ENCODE results near the gene DUOXA2. TPM values are rescaled to one million over a fixed set of nuclear protein-coding genes. Genes with fewer than 3 reads are reported as not detected.
A peak's percentile ranks its signal among the peaks of the same experiment; 100 is the strongest.

DUOXA2 gene
- total and polyA plus RNA-seq, 12 donors, result not detected

- Histone ChIP-seq H3K4me3 (no peak overlapping the region), H3K4me1 (peaks cover 0 to 14% (median 9%) of the 10 kb centered on the region in 9 donors), H3K9me3 (no peaks in the 10 kb centered on the region), H3K27me3 (peaks cover 16 to 72% (median 47%) of the 10 kb centered on the region in 7 donors), H3K36me3 (no peaks in the 10 kb centered on the region), H3K27ac (no peak overlapping the region)
- WGBS, 2 donors, result 90 to 92% methylated on average over 10 of the region's 10 CpGs
- ATAC-seq, result no peak
- TF ChIP-seq CTCF (IDR thresholded peaks at IDR 0.05), result no peak
- intact Hi-C loops (cut with DNase I), result no loop called here
- no peak for DNase-seq
Measured at GRCh38 chr15:45107941-45108630, 6.0 kb upstream of the DUOXA2 start.

GRCh38 chr15:45110256-45110820 lies 3.8 kb upstream of the DUOXA2 start:
- TF ChIP-seq CTCF (IDR thresholded peaks at IDR 0.05), result no peak
- intact Hi-C loops (cut with DNase I), result loop anchor here in 2 of 10 donors (10.0 kb wide), 2 partner anchors 66 to 76 kb away; no protein-coding TSS in a partner anchor
- Histone ChIP-seq H3K27ac (no peak overlapping the region), H3K36me3 (no peaks in the 10 kb centered on the region), H3K4me1 (peaks cover 0 to 25% (median 11%) of the 10 kb centered on the region in 9 donors), H3K4me3 (no peak overlapping the region), H3K9me3 (no peaks in the 10 kb centered on the region), H3K27me3 (peaks cover 21 to 92% (median 70%) of the 10 kb centered on the region in 7 donors)
- WGBS, 2 donors, result 40 to 45% methylated on average over 11 of the region's 11 CpGs
- no peak for ATAC-seq
- DNase-seq, result no peak

- intact Hi-C loops (cut with DNase I), result loop anchor here in 2 of 10 donors (10.0 kb wide), 2 partner anchors 67 to 77 kb away; no protein-coding TSS in a partner anchor
- H3K9me3 ChIP-seq, result no peaks in the 10 kb centered on the region
- DNase-seq, result no peak
- H3K27ac ChIP-seq, result no peak overlapping the region
- no peak overlapping the region for H3K4me3 ChIP-seq
- H3K27me3 ChIP-seq, result peaks cover 26 to 92% (median 82%) of the 10 kb centered on the region in 7 donors
- no peak for TF ChIP-seq CTCF (IDR thresholded peaks at IDR 0.05)
- ATAC-seq, result no peak
- H3K4me1 ChIP-seq, result peaks cover 0 to 27% (median 13%) of the 10 kb centered on the region in 9 donors
- 4 to 6% methylated on average over 54 to 68 of the region's 71 CpGs for WGBS, 2 donors
- H3K36me3 ChIP-seq, result no peaks in the 10 kb centered on the region
Measured at GRCh38 chr15:45111390-45112142, 2.6 kb upstream of the DUOXA2 start.

GRCh38 chr15:45112143-45112590 lies 2.0 kb upstream of the DUOXA2 start:
- no peak for ATAC-seq
- 5 to 6% methylated on average over 13 of the region's 13 CpGs for WGBS, 2 donors
- H3K4me3 ChIP-seq, result peak overlapping the region in 4 of 10 donors; percentile 3 to 16 (median 6)

More at GRCh38 chr15:45112143-45112590, 2.0 kb upstream of the DUOXA2 start:
- H3K27ac ChIP-seq, result no peak overlapping the region
- no peak for TF ChIP-seq CTCF (IDR thresholded peaks at IDR 0.05)
- peaks cover 32 to 95% (median 88%) of the 10 kb centered on the region in 7 donors for H3K27me3 ChIP-seq
- intact Hi-C loops (cut with DNase I), result loop anchor here in 2 of 10 donors (10.0 kb wide), 2 partner anchors 67 to 77 kb away; no protein-coding TSS in a partner anchor
- H3K36me3 ChIP-seq, result no peaks in the 10 kb centered on the region
- H3K4me1 ChIP-seq, result peaks cover 5 to 33% (median 19%) of the 10 kb centered on the region in 9 donors
- H3K9me3 ChIP-seq, result no peaks in the 10 kb centered on the region
- no peak for DNase-seq

All from heart right ventricle (tissue), 16 donors.